WTC11 (cell line): ENCODE data around the gene LECT2.

ENCODE experiments used
- CREB1 ChIP-seq: sonication (generic); formaldehyde crosslinking; IDR thresholded peaks from 2 replicates; pipeline ENCODE4 v1.8.0; 2023; ENCODE audit warnings: mild to moderate bottlenecking, missing genetic modification reagents
- CTCF ChIP-seq: fragments of 200-600 bp; IDR thresholded peaks from 2 replicates; pipeline ENCODE4 v1.8.0; 2022; ENCODE audit warnings: antibody characterized with exemption
- ESRRA ChIP-seq: sonication (generic); formaldehyde crosslinking; IDR thresholded peaks from 2 replicates; pipeline ENCODE4 v1.8.1; 2022; ENCODE audit warnings: mild to moderate bottlenecking, missing genetic modification reagents, borderline replicate concordance
- FOXJ3 ChIP-seq: sonication (generic); formaldehyde crosslinking; IDR thresholded peaks from 2 replicates; pipeline ENCODE4 v1.9.0; 2021; ENCODE audit warnings: missing genetic modification reagents, mild to moderate bottlenecking, borderline replicate concordance
- FOXP1 ChIP-seq: sonication (generic); formaldehyde crosslinking; IDR thresholded peaks from 2 replicates; pipeline ENCODE4 v1.8.0; 2022; ENCODE audit warnings: missing genetic modification reagents, mild to moderate bottlenecking, moderate library complexity, borderline replicate concordance
- GABPB1 ChIP-seq: sonication (generic); formaldehyde crosslinking; IDR thresholded peaks from 2 replicates; pipeline ENCODE4 v1.8.1; 2023; ENCODE audit warnings: mild to moderate bottlenecking, missing genetic modification reagents
- NR1H2 ChIP-seq: sonication (generic); formaldehyde crosslinking; IDR thresholded peaks from 2 replicates; pipeline ENCODE4 v1.9.0; 2021; ENCODE audit warnings: mild to moderate bottlenecking, moderate library complexity, missing genetic modification reagents
- SMAD3 ChIP-seq: sonication (generic); formaldehyde crosslinking; IDR thresholded peaks from 2 replicates; pipeline ENCODE4 v1.8.0; 2022; ENCODE audit warnings: missing genetic modification reagents, mild to moderate bottlenecking, borderline replicate concordance
- TF ChIP-seq, protein P1 (sequence below): sonication (generic); formaldehyde crosslinking; IDR thresholded peaks from 2 replicates; pipeline ENCODE4 v1.8.1; 2022; ENCODE audit warnings: low read depth, mild to moderate bottlenecking, moderate library complexity, missing genetic modification reagents, borderline replicate concordance
- TF ChIP-seq, protein P2 (sequence below): sonication (generic); formaldehyde crosslinking; IDR thresholded peaks from 2 replicates; pipeline ENCODE4 v1.8.0; 2022; ENCODE audit warnings: mild to moderate bottlenecking, missing genetic modification reagents

DNA sequence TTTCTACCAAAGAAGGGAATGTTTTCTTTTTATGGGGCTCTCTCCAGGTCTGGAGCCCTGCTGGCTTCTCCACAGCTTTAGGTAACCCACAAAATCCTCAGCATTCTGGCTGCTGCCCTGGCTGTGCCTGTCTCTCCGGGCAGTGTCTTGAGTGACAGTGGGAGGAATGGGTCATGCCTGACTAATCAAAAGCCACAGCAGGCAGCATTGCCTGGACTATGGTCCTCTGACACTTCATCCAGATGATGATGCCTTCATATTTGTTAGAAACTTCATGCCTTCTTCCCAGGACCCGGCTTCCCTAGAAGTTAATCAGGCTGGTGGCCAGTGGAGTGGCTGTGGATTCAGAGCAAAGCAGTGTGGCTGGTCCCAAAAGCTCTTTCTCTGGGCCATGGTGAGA is 41.8 kb upstream of the LECT2 start:
- no peak for TF ChIP-seq NR1H2 (CRISPR knock-in tag)
- TF ChIP-seq GABPB1 (CRISPR knock-in tag): no peak
- TF ChIP-seq, protein P1, sequence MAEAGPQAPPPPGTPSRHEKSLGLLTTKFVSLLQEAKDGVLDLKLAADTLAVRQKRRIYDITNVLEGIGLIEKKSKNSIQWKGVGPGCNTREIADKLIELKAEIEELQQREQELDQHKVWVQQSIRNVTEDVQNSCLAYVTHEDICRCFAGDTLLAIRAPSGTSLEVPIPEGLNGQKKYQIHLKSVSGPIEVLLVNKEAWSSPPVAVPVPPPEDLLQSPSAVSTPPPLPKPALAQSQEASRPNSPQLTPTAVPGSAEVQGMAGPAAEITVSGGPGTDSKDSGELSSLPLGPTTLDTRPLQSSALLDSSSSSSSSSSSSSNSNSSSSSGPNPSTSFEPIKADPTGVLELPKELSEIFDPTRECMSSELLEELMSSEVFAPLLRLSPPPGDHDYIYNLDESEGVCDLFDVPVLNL (CRISPR knock-in tag): no peak
- no peak for TF ChIP-seq CTCF
- TF ChIP-seq, protein P2, sequence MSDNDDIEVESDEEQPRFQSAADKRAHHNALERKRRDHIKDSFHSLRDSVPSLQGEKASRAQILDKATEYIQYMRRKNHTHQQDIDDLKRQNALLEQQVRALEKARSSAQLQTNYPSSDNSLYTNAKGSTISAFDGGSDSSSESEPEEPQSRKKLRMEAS (CRISPR knock-in tag): no peak
- TF ChIP-seq FOXJ3 (CRISPR knock-in tag): no peak
- no peak for TF ChIP-seq FOXP1
- TF ChIP-seq SMAD3 (CRISPR knock-in tag): no peak
- no peak for TF ChIP-seq ESRRA (CRISPR knock-in tag)
- no peak for TF ChIP-seq CREB1 (CRISPR knock-in tag)
